Osteoblast (primary cell): ENCODE data around the gene PPARG. TPM values are rescaled to one million over a fixed set of nuclear protein-coding genes. Genes with fewer than 3 reads are reported as not detected.

Experiments
- DNase-seq: peaks from one replicate; pipeline ENCODE4 v3.0.0; 2011; ENCODE audit warnings: low spot score, mixed read lengths; ENCODE audit not compliant: insufficient read length; ENCODE audit errors: missing footprints
- H2AFZ ChIP-seq: 2 replicates; pipeline ENCODE4 v1.6.0; 2011; ENCODE audit warnings: mild to moderate bottlenecking, low read length
- H3K27ac ChIP-seq: 2 replicates; pipeline ENCODE4 v1.5.1; 2011; ENCODE audit warnings: mild to moderate bottlenecking, low read depth, low read length, moderate library complexity
- H3K27me3 ChIP-seq: 2 replicates; pipeline ENCODE4 v1.6.0; 2012; ENCODE audit warnings: mild to moderate bottlenecking, control low read depth, inconsistent platforms, low read length, moderate library complexity; ENCODE audit not compliant: insufficient read depth
- H3K36me3 ChIP-seq: 2 replicates; pipeline ENCODE4 v1.5.1; 2011; ENCODE audit warnings: mild to moderate bottlenecking, low read length, control low read depth, moderate library complexity; ENCODE audit not compliant: insufficient read depth
- H3K4me1 ChIP-seq: 2 replicates; pipeline ENCODE4 v1.5.1; 2011; ENCODE audit warnings: mild to moderate bottlenecking, low read length, control low read depth, moderate library complexity; ENCODE audit not compliant: insufficient read depth
- H3K4me2 ChIP-seq: 2 replicates; pipeline ENCODE4 v1.6.0; 2011; ENCODE audit warnings: mild to moderate bottlenecking, low read length; ENCODE audit not compliant: insufficient read depth
- H3K4me3 ChIP-seq: fragments of 200-600 bp; sonication (generic); 3 replicates; pipeline ENCODE4 v1.5.1; 2012; ENCODE audit warnings: mild to moderate bottlenecking, low read length, inconsistent platforms; ENCODE audit not compliant: insufficient read depth
- H3K79me2 ChIP-seq: 2 replicates; pipeline ENCODE4 v1.6.0; 2012; ENCODE audit warnings: mild to moderate bottlenecking, low read length, control low read depth, inconsistent platforms; ENCODE audit not compliant: insufficient read depth
- H3K9me3 ChIP-seq: 2 replicates; pipeline ENCODE4 v1.5.1; 2011; ENCODE audit warnings: low read depth, low read length, control low read depth
- H4K20me1 ChIP-seq: 2 replicates; pipeline ENCODE4 v1.6.0; 2012; ENCODE audit warnings: mild to moderate bottlenecking, low read length, control low read depth; ENCODE audit not compliant: insufficient read depth
- CTCF ChIP-seq: IDR thresholded peaks from 2 replicates; pipeline ENCODE4 v1.5.1; 2011; ENCODE audit warnings: mild to moderate bottlenecking, low read depth, low read length, moderate library complexity; ENCODE audit errors: extremely low read depth
- total RNA-seq: library from RNA; depleted of rRNA; stranded (reverse); fragments of >200 nt; gene quantifications from 2 replicates; pipeline ENCODE4 v1.2.3, GENCODE V29; 2012

The PPARG gene
- total RNA-seq, 1 donor, result 7.2 TPM

GRCh38 chr3:12379640-12380429 lies 91.0 kb downstream of the PPARG start:
- Histone ChIP-seq H3K27ac (no peak overlapping the region), H3K36me3 (no peaks in the 10 kb centered on the region), H3K9me3 (no peaks in the 10 kb centered on the region)

GRCh38 chr3:12380461-12380860 lies 91.6 kb downstream of the PPARG start:
- Histone ChIP-seq H3K4me3 (no peak overlapping the region), H3K27ac (no peak overlapping the region), H3K9me3 (no peaks in the 10 kb centered on the region), H4K20me1 (no peaks in the 10 kb centered on the region), H3K79me2 (no peaks in the 10 kb centered on the region), H3K4me2 (no peak overlapping the region), H2AFZ (no peak overlapping the region), H3K36me3 (no peaks in the 10 kb centered on the region), H3K27me3 (no peaks in the 10 kb centered on the region), H3K4me1 (no peaks in the 10 kb centered on the region)
- no peak for DNase-seq
- TF ChIP-seq CTCF, result no peak

More at GRCh38 chr3:12379640-12380429, 91.0 kb downstream of the PPARG start:
- Histone ChIP-seq H3K4me1 (no peaks in the 10 kb centered on the region), H3K4me2 (no peak overlapping the region), H2AFZ (no peak overlapping the region), H4K20me1 (no peaks in the 10 kb centered on the region), H3K79me2 (no peaks in the 10 kb centered on the region), H3K4me3 (no peak overlapping the region), H3K27me3 (no peaks in the 10 kb centered on the region)
- no peak for TF ChIP-seq CTCF
- DNase-seq, result no peak

DNA sequence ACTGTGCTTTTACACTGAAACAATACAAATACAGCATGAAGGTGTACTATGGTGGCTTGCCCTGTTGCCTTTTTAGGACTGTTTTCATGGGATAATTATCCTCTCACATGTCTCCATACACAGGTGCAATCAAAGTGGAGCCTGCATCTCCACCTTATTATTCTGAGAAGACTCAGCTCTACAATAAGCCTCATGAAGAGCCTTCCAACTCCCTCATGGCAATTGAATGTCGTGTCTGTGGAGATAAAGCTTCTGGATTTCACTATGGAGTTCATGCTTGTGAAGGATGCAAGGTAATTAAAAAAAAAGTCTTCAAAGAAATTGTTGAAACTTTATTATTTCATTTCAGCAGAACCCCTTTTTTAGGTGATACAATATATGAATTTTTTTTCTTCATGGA lies 92.3 kb downstream of the PPARG start:
- DNase-seq, result no peak
- Histone ChIP-seq H3K27me3 (no peaks in the 10 kb centered on the region), H3K4me2 (no peak overlapping the region), H3K9me3 (no peaks in the 10 kb centered on the region), H3K79me2 (no peaks in the 10 kb centered on the region), H3K4me1 (no peaks in the 10 kb centered on the region), H4K20me1 (no peaks in the 10 kb centered on the region), H2AFZ (no peak overlapping the region), H3K4me3 (no peak overlapping the region), H3K36me3 (no peaks in the 10 kb centered on the region), H3K27ac (no peak overlapping the region)
- TF ChIP-seq CTCF, result no peak

- Histone ChIP-seq H3K36me3 (no peaks in the 10 kb centered on the region), H3K9me3 (no peaks in the 10 kb centered on the region), H3K4me1 (no peaks in the 10 kb centered on the region), H3K4me2 (no peak overlapping the region), H4K20me1 (no peaks in the 10 kb centered on the region), H2AFZ (no peak overlapping the region), H3K4me3 (no peak overlapping the region), H3K27ac (no peak overlapping the region), H3K27me3 (no peaks in the 10 kb centered on the region), H3K79me2 (no peaks in the 10 kb centered on the region)
- DNase-seq, result no peak
- no peak for TF ChIP-seq CTCF
These were observed 94.3 kb downstream of the PPARG start for GRCh38 chr3:12383218-12383617.
